Skin epidermis (tissue), 12 donors: ENCODE results near the gene GNG4.

Experiments used
- H3K27ac ChIP-seq, 21 experiments: fragments of 200-600 bp; sonication (generic) in 11 of 21; one replicate each; pipeline ENCODE4 v1.5.0; 2020; ENCODE audit warnings: mild to moderate bottlenecking in 3 of 21, inconsistent platforms in 2 of 21, moderate library complexity in 2 of 21
- H3K4me3 ChIP-seq, 7 experiments: fragments of 200-600 bp; sonication (generic) in 2 of 7; one replicate each; pipeline ENCODE4 v1.5.0; 2020; ENCODE audit warnings: inconsistent platforms in 2 of 7, mild to moderate bottlenecking in 2 of 7, moderate library complexity in 1 of 7

The GNG4 gene

GRCh38 chr1:235504494-235505222, 144.9 kb downstream of the GNG4 start:
- Histone ChIP-seq H3K4me3 (peak overlapping the region; percentile 67 to 98 (median 91)), H3K27ac (peak overlapping the region; percentile 85 to 99 (median 94))

DNA sequence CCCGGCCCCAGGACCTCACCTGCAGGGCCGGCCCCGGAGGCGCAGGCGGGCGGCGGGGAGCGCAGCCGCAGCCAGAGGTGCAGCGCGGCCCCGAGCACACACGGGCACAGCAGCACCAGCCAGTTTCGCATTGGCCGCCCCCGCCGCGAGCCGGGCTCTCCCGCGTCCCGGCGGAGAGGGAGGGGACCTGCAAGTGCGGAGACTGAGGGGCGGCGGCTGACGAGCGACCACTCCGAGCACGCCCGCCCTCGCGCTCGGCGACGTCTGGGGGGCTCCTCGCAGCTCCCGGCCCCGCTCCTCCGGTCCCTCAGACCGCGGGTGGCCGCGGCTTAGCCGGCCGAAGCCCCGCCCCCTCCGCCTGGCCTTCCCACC, 145.5 kb downstream of the GNG4 start, which contains the start of gene B3GALNT2:
Gene B3GALNT2 (minus strand): TSS at position 331 of the 372 bp plus-strand sequence. CDS start 200 bp downstream, at position 131.
- H3K27ac ChIP-seq, result peak within 1 kb of the TSS; percentile 85 to 99 (median 94)
- peak within 1 kb of the TSS; percentile 67 to 98 (median 91) for H3K4me3 ChIP-seq

GRCh38 chr1:235503403-235504121, 146.0 kb downstream of the GNG4 start:
- H3K27ac ChIP-seq, result peak overlapping the region; percentile 4 to 99 (median 93)
- peak overlapping the region; percentile 67 to 98 (median 91) for H3K4me3 ChIP-seq

DNA sequence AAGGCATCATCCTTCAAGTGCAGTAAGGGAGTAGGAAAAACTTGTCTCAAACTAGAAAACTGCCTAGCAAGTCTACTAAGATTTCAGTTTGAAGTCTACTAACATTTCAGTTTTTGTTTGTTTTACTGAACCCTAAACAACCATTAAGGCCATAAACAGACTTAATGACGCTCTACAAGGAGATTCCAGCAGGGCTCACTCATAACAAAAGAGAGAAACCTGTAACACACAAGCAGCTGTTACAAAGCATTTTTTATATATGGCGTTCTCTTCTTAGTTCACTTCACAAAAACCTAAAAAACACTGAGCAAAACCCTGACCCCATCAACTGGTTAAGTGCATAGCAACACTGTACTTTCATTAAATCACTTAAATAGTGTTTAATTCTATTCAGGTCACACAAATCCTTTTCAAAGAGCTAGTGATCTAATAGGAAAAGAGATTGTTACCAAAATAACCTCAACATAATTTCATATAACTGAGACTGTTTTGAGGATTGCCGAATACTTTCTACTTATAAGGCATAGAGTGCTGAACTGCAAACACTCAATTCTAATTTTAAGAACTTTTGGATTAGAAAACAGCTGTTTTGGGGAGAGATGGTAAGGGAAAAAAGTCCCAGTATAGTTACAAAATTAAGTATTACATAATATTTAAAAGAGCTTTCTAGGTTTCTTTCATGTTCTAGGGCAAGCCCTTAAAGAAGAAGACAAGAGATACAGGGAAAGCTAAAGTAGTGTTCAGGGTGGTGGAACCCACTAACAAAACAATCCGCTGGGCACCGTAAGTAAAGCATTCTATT, 146.8 kb downstream of the GNG4 start:
- H3K27ac ChIP-seq, result peak overlapping the region in 19 of 21 experiments; percentile 82 to 99 (median 94)
- peak overlapping the region; percentile 67 to 98 (median 91) for H3K4me3 ChIP-seq

- H3K4me3 ChIP-seq, result no peak overlapping the region
- no peak overlapping the region for H3K27ac ChIP-seq
These were observed 148.5 kb downstream of the GNG4 start for GRCh38 chr1:235500971-235501540.
